ENCODE measurements around the gene SOCS1.

GRCh38 chr16:11291091-11291703 is 35.2 kb upstream of the SOCS1 start:
- TF ChIP-seq REST (IDR thresholded peaks at IDR 0.05; ENCODE audit: borderline replicate concordance), result no peak
- TF ChIP-seq CTCF (IDR thresholded peaks at IDR 0.05; ENCODE audit: poor library complexity, severe bottlenecking), result no peak
- no peak for TF ChIP-seq EZH2 (IDR thresholded peaks at IDR 0.05; ENCODE audit: borderline replicate concordance, insufficient read depth, low read length, poor library complexity, severe bottlenecking)
- no peak for TF ChIP-seq EP300 (conservative IDR thresholded peaks at IDR 0.05; ENCODE audit: poor library complexity, severe bottlenecking)
- TF ChIP-seq POLR2AphosphoS5 (IDR thresholded peaks at IDR 0.05), result no peak
